Measurements from ENCODE around the gene DPEP1.

DPEP1 gene

DNA sequence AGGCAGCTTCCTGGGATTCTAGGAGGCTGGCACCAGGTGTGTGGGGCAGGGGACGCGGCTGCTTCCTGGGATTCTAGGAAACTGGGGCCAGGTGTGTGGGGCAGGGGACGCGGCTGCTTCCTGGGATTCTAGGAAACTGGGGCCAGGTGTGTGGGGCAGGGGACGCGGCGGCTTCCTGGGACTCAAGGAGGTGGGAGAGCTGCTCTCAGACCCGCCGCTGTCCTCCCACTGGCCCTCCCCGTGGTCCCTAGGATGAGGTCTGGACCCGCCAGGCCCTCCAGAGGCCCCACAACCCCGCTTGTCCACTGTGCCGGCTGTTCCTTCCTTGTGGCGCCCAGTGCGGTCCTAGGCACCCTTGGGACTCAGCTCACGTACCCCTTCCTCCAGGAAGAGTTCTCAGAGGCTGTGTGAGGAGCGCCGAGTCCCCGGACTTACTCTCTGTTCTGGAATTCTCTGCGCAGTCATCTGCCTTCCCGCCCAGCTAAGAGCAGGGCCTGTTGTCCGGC, 565 bp downstream of the DPEP1 start:
- Histone ChIP-seq H3K79me2 (ENCODE audit: insufficient read depth, low read length) (no peaks in the 10 kb centered on the region), H4K20me1 (ENCODE audit: insufficient read depth, low read length, poor library complexity, severe bottlenecking) (no peaks in the 10 kb centered on the region), H3K4me1 (ENCODE audit: insufficient read depth, low read length, poor library complexity, severe bottlenecking) (peaks cover 16% of the 10 kb centered on the region), H3K9me3 (ENCODE audit: insufficient read depth, low read depth, low read length) (no peaks in the 10 kb centered on the region), H3K9ac (ENCODE audit: low read depth, low read length, poor library complexity, severe bottlenecking) (peak overlapping the region; percentile 43), H3K27me3 (ENCODE audit: insufficient read depth, low read length, poor library complexity, severe bottlenecking) (no peaks in the 10 kb centered on the region), H3F3A (ENCODE audit: low read depth) (no peaks in the 10 kb centered on the region), H2AFZ (ENCODE audit: low read length) (no peak overlapping the region), H3K9me2 (replicated peaks; ENCODE audit: low read depth, low read length) (no peaks in the 10 kb centered on the region), H3K36me3 (ENCODE audit: insufficient read depth, low read length) (no peaks in the 10 kb centered on the region), H3K4me2 (ENCODE audit: low read depth, low read length, poor library complexity, severe bottlenecking) (no peak overlapping the region), H3K4me3 (ENCODE audit: low read length, poor library complexity, severe bottlenecking) (no peak overlapping the region)
- TF ChIP-seq CTCF (conservative IDR thresholded peaks at IDR 0.05; ENCODE audit: low read length) (no peak), EZH2phosphoT487 (IDR thresholded peaks at IDR 0.05; ENCODE audit: borderline replicate concordance) (no peak)

GRCh38 chr16:89615176-89615575, 1.7 kb downstream of the DPEP1 start:
- Histone ChIP-seq H3K4me3 (ENCODE audit: low read length, poor library complexity, severe bottlenecking) (no peak overlapping the region), H3F3A (ENCODE audit: low read depth) (no peaks in the 10 kb centered on the region), H3K27me3 (ENCODE audit: insufficient read depth, low read length, poor library complexity, severe bottlenecking) (no peaks in the 10 kb centered on the region), H3K9ac (ENCODE audit: low read depth, low read length, poor library complexity, severe bottlenecking) (no peak overlapping the region), H3K9me3 (ENCODE audit: insufficient read depth, low read depth, low read length) (no peaks in the 10 kb centered on the region), H3K4me2 (ENCODE audit: low read depth, low read length, poor library complexity, severe bottlenecking) (no peak overlapping the region), H3K36me3 (ENCODE audit: insufficient read depth, low read length) (no peaks in the 10 kb centered on the region), H3K4me1 (ENCODE audit: insufficient read depth, low read length, poor library complexity, severe bottlenecking) (peaks cover 16% of the 10 kb centered on the region), H3K79me2 (ENCODE audit: insufficient read depth, low read length) (no peaks in the 10 kb centered on the region), H2AFZ (ENCODE audit: low read length) (no peak overlapping the region), H3K9me2 (replicated peaks; ENCODE audit: low read depth, low read length) (no peaks in the 10 kb centered on the region), H4K20me1 (ENCODE audit: insufficient read depth, low read length, poor library complexity, severe bottlenecking) (no peaks in the 10 kb centered on the region)
- TF ChIP-seq EZH2phosphoT487 (IDR thresholded peaks at IDR 0.05; ENCODE audit: borderline replicate concordance) (no peak), CTCF (conservative IDR thresholded peaks at IDR 0.05; ENCODE audit: low read length) (no peak)

GRCh38 chr16:89615596-89616090, 2.2 kb downstream of the DPEP1 start:
- Histone ChIP-seq H3K9ac (ENCODE audit: low read depth, low read length, poor library complexity, severe bottlenecking) (no peak overlapping the region), H4K20me1 (ENCODE audit: insufficient read depth, low read length, poor library complexity, severe bottlenecking) (no peaks in the 10 kb centered on the region), H3K4me3 (ENCODE audit: low read length, poor library complexity, severe bottlenecking) (no peak overlapping the region), H3K36me3 (ENCODE audit: insufficient read depth, low read length) (no peaks in the 10 kb centered on the region), H3K79me2 (ENCODE audit: insufficient read depth, low read length) (no peaks in the 10 kb centered on the region), H3K4me1 (ENCODE audit: insufficient read depth, low read length, poor library complexity, severe bottlenecking) (peaks cover 16% of the 10 kb centered on the region), H3K9me3 (ENCODE audit: insufficient read depth, low read depth, low read length) (no peaks in the 10 kb centered on the region), H3K27me3 (ENCODE audit: insufficient read depth, low read length, poor library complexity, severe bottlenecking) (no peaks in the 10 kb centered on the region), H3K4me2 (ENCODE audit: low read depth, low read length, poor library complexity, severe bottlenecking) (no peak overlapping the region), H3F3A (ENCODE audit: low read depth) (no peaks in the 10 kb centered on the region), H2AFZ (ENCODE audit: low read length) (no peak overlapping the region), H3K9me2 (replicated peaks; ENCODE audit: low read depth, low read length) (no peaks in the 10 kb centered on the region)
- TF ChIP-seq CTCF (conservative IDR thresholded peaks at IDR 0.05; ENCODE audit: low read length) (peak; percentile 42), EZH2phosphoT487 (IDR thresholded peaks at IDR 0.05; ENCODE audit: borderline replicate concordance) (no peak)
